ENCODE measurements around the gene ZFYVE28.
"Not testable (repeated sequence)": the region's sequence is repeated elsewhere in the genome, so short reads cannot be mapped to it uniquely, and the experiment has no call there.

Gene ZFYVE28

GRCh38 chr4:2446656-2447564, 28.5 kb upstream of the ZFYVE28 start:
- no peak for DNase-seq

GRCh38 chr4:2445571-2445970, 27.1 kb upstream of the ZFYVE28 start:
- DNase-seq = no peak

- no peak for DNase-seq
Observed at GRCh38 chr4:2445130-2445529, 26.7 kb upstream of the ZFYVE28 start.

- DNase-seq = no peak
Observed at GRCh38 chr4:2443956-2444740, 25.7 kb upstream of the ZFYVE28 start.

- DNase-seq = no peak
Observed at GRCh38 chr4:2443061-2443730, 24.8 kb upstream of the ZFYVE28 start.

- no peak for DNase-seq
Observed at GRCh38 chr4:2442175-2442993, 23.9 kb upstream of the ZFYVE28 start.

GRCh38 chr4:2441393-2442174, 23.1 kb upstream of the ZFYVE28 start:
- DNase-seq = peak; percentile 76

- DNase-seq = no peak
Observed at GRCh38 chr4:2438822-2439718, 20.6 kb upstream of the ZFYVE28 start.

GRCh38 chr4:2437475-2438215, 19.2 kb upstream of the ZFYVE28 start:
- DNase-seq = no peak

GRCh38 chr4:2436761-2437474, 18.5 kb upstream of the ZFYVE28 start:
- no peak for DNase-seq

- no peak for DNase-seq
Observed at GRCh38 chr4:2436301-2436700, 17.9 kb upstream of the ZFYVE28 start.

- DNase-seq = no peak
Observed at GRCh38 chr4:2434420-2434819, 16.0 kb upstream of the ZFYVE28 start.

- no peak for DNase-seq
Observed at GRCh38 chr4:2433609-2434350, 15.3 kb upstream of the ZFYVE28 start.

- DNase-seq = no peak
Observed at GRCh38 chr4:2432991-2433530, 14.6 kb upstream of the ZFYVE28 start.

- no peak for DNase-seq
Observed at GRCh38 chr4:2432004-2432403, 13.6 kb upstream of the ZFYVE28 start.

GRCh38 chr4:2429945-2430757, 11.7 kb upstream of the ZFYVE28 start:
- not testable (repeated sequence) for DNase-seq

All from CD4-positive, alpha-beta T cell treated with Interleukin-21 for 1 hour (primary cell).